Measurements from ENCODE around the gene FUT9. TPM values are rescaled to one million over a fixed set of nuclear protein-coding genes. Genes with fewer than 3 reads are reported as not detected.
"Not testable (repeated sequence)": the region's sequence is repeated elsewhere in the genome, so short reads cannot be mapped to it uniquely, and the experiment has no call there.

The FUT9 gene
- total RNA-seq, 1 donor from 2014 or later = not detected

DNA sequence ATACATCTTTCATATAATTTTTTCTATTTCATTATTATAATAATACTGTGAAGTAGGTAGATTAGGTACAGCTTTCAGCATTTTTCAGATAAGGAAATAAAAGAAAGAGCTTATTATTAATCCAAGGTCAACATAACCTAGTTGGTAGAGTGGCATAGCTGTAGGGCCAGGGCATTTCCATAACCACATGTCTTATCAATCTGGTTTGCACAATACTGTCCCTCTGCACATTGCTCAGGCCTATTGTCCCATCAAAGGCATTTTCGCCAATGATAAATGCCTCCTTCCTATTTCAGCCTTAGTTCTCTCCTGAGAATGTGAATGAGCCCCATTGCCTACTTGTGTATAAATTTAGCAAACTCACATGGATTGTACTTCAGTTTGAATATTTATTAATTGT is 234.0 kb downstream of the FUT9 start:
- no peak for TF ChIP-seq CTCF (IDR thresholded peaks at IDR 0.05)
- H3K4me1 ChIP-seq = no peaks in the 10 kb centered on the region
- intact Hi-C loops (cut with DNase I) = no loop called here
- DNase-seq (no peak), ATAC-seq (no peak)
- H3K27me3 ChIP-seq = no peaks in the 10 kb centered on the region
- H3K4me3 ChIP-seq = no peak overlapping the region
- H3K9me3 ChIP-seq = no peaks in the 10 kb centered on the region
- no peak overlapping the region for H3K27ac ChIP-seq
- H3K36me3 ChIP-seq = no peaks in the 10 kb centered on the region

- ATAC-seq (no peak), DNase-seq (no peak)
- no peaks in the 10 kb centered on the region for H3K9me3 ChIP-seq
- intact Hi-C loops (cut with DNase I) = no loop called here
- H3K4me1 ChIP-seq = no peaks in the 10 kb centered on the region
- no peak overlapping the region for H3K4me3 ChIP-seq
- no peaks in the 10 kb centered on the region for H3K36me3 ChIP-seq
- H3K27ac ChIP-seq = no peak overlapping the region
- H3K27me3 ChIP-seq = no peaks in the 10 kb centered on the region
- no peak for TF ChIP-seq CTCF (IDR thresholded peaks at IDR 0.05)
Observed at GRCh38 chr6:96257751-96258150, 242.0 kb downstream of the FUT9 start.

DNA sequence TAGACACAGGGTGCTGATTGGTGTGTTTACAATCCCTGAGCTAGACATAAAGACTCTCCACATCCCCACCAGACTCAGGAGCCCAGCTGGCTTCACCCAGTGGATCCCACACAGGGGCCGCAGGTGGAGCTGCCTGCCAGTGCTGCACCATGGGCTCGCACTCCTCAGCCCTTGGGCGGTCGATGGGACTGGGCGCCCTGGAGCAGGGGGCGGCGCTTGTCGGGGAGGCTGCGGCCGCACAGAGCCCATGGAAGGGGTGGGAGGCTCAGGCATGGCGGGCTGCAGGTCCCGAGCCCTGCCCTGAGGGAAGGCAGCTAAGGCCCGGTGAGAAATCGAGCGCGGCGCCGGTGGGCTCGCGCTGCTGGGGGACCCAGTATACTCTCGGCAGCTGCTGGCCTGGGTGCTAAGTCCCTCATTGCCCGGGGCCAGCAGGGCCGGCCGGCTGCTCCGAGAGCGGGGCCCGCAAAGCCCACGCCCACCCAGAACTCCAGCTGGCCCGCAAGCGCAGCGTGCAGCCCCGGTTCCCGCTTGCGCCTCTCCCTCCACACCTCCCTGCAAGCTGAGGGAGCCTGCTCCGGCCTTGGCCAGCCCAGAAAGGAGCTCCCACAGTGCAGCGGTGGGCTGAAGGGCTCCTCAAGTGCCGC is 245.1 kb downstream of the FUT9 start:
- H3K4me3 ChIP-seq; ATAC-seq; H3K4me1 ChIP-seq; DNase-seq; H3K36me3 ChIP-seq; H3K27me3 ChIP-seq; H3K9me3 ChIP-seq; intact Hi-C loops (cut with DNase I); H3K27ac ChIP-seq: not testable (repeated sequence)

Data from upper lobe of right lung (tissue), 1 donor.